IMR-90 (cell line): ENCODE results near the gene PEX11G. TPM values are rescaled to one million over a fixed set of nuclear protein-coding genes. Genes with fewer than 3 reads are reported as not detected.

Source experiments
- ATAC-seq: fragments of 200-7000 bp; cut with Tn5 transposase; 2 replicates; pipeline ENCODE4 v1.9.1; 2020; ENCODE audit warnings: low read depth, mild to moderate bottlenecking, moderate library complexity
- BruUV-seq: library from RNA; stranded (reverse); fragments of 400-500 nt; replicated peaks from 2 replicates; lab custom pipeline; 2021; lab: Mats Ljungman, UMichigan
- CTCF ChIA-PET: fragments of 300-600 bp; formaldehyde crosslinking; extraction: SDS; loops from one replicate; lab custom pipeline; 2021; ENCODE audit warnings: antibody characterized with exemption; lab: Yijun Ruan, JAX
- POLR2A ChIA-PET: fragments of 300-600 bp; sonication (Branson Sonifier 250); formaldehyde crosslinking; loops from one replicate; lab custom pipeline; 2022; ENCODE audit warnings: antibody characterized with exemption; ENCODE audit not compliant: unreplicated experiment; lab: Charles Lee
- DNase-seq: peaks from one replicate; pipeline ENCODE4 v3.0.0; 2013
- H2AFZ ChIP-seq: replicated peaks from 2 replicates; pipeline ENCODE3; 2013; ENCODE audit warnings: low read length, mild to moderate bottlenecking; ENCODE audit not compliant: poor library complexity
- H2AK5ac ChIP-seq: 2 replicates; pipeline ENCODE4 v1.6.1; 2013; ENCODE audit warnings: low read depth, low read length, inconsistent platforms
- H2AK9ac ChIP-seq: replicated peaks from 2 replicates; pipeline ENCODE3; 2013; ENCODE audit warnings: mild to moderate bottlenecking, low read depth, low read length, moderate library complexity; ENCODE audit not compliant: poor library complexity
- H2BK120ac ChIP-seq: 2 replicates; pipeline ENCODE4 v1.6.1; 2013; ENCODE audit warnings: low read depth, low read length, inconsistent platforms
- H2BK15ac ChIP-seq: 3 replicates; pipeline ENCODE4 v1.6.1; 2013; ENCODE audit warnings: low read depth, low read length, inconsistent platforms
- H2BK20ac ChIP-seq: 2 replicates; pipeline ENCODE4 v1.6.1; 2013; ENCODE audit warnings: low read depth, mild to moderate bottlenecking, inconsistent platforms, low read length, moderate library complexity
- H2BK5ac ChIP-seq: 2 replicates; pipeline ENCODE4 v1.6.1; 2013; ENCODE audit warnings: mild to moderate bottlenecking, low read depth, low read length, inconsistent platforms; ENCODE audit not compliant: poor library complexity, severe bottlenecking
- H3K14ac ChIP-seq: replicated peaks from 2 replicates; pipeline ENCODE4 v1.6.1; 2013; ENCODE audit warnings: low read depth, low read length, inconsistent platforms
- H3K18ac ChIP-seq: 2 replicates; pipeline ENCODE4 v1.6.1; 2013; ENCODE audit warnings: low read depth, low read length, control low read depth
- H3K23ac ChIP-seq: 2 replicates; pipeline ENCODE4 v1.6.1; 2013; ENCODE audit warnings: low read depth, low read length, inconsistent platforms
- H3K27ac ChIP-seq: 2 replicates; pipeline ENCODE4 v1.5.1; 2013; ENCODE audit warnings: mild to moderate bottlenecking, control low read depth, low read length; ENCODE audit not compliant: insufficient read depth
- H3K27me3 ChIP-seq: 2 replicates; pipeline ENCODE4 v1.6.1; 2013; ENCODE audit warnings: low read length; ENCODE audit not compliant: control insufficient read depth, insufficient read depth
- H3K36me3 ChIP-seq: 2 replicates; pipeline ENCODE4 v1.6.1; 2013; ENCODE audit warnings: low read length, mixed read lengths; ENCODE audit not compliant: control insufficient read depth, insufficient read depth
- H3K4ac ChIP-seq: 2 replicates; pipeline ENCODE4 v1.6.1; 2013; ENCODE audit warnings: low read depth, low read length, inconsistent platforms
- H3K4me1 ChIP-seq: 2 replicates; pipeline ENCODE4 v1.6.1; 2013; ENCODE audit warnings: low read length, mixed read lengths; ENCODE audit not compliant: control insufficient read depth, insufficient read depth
- H3K4me2 ChIP-seq: 2 replicates; pipeline ENCODE4 v1.6.1; 2013; ENCODE audit warnings: low read depth, mild to moderate bottlenecking, control low read depth, low read length, moderate library complexity
- H3K4me3 ChIP-seq: 2 replicates; pipeline ENCODE4 v1.5.1; 2013; ENCODE audit warnings: low read depth, mild to moderate bottlenecking, control low read depth, low read length, moderate library complexity; ENCODE audit not compliant: insufficient read depth
- H3K56ac ChIP-seq: 2 replicates; pipeline ENCODE4 v1.6.1; 2013; ENCODE audit warnings: low read length, inconsistent platforms; ENCODE audit not compliant: insufficient read depth; ENCODE audit errors: extremely low read depth
- H3K79me1 ChIP-seq, 2 experiments: 2 replicates each; pipeline ENCODE4 v1.6.1; 2013; ENCODE audit warnings: low read length in 2 of 2, inconsistent platforms in 1 of 2, low read depth in 1 of 2
- H3K9ac ChIP-seq: 2 replicates; pipeline ENCODE4 v1.6.1; 2013; ENCODE audit warnings: low read depth, low read length, control low read depth
- H3K9me1 ChIP-seq: 2 replicates; pipeline ENCODE4 v1.6.1; 2013; ENCODE audit warnings: low read length, inconsistent platforms; ENCODE audit not compliant: insufficient read depth
- H3K9me3 ChIP-seq: 2 replicates; pipeline ENCODE4 v1.6.1; 2013; ENCODE audit warnings: low read length; ENCODE audit not compliant: control insufficient read depth, insufficient read depth
- H4K20me1 ChIP-seq: 2 replicates; pipeline ENCODE4 v1.6.1; 2013; ENCODE audit warnings: low read length, inconsistent platforms; ENCODE audit not compliant: insufficient read depth
- H4K5ac ChIP-seq: 2 replicates; pipeline ENCODE4 v1.6.1; 2013; ENCODE audit warnings: mild to moderate bottlenecking, low read depth, low read length, control low read depth
- H4K8ac ChIP-seq, 2 experiments: 2 replicates each; pipeline ENCODE4 v1.6.1; 2013; ENCODE audit warnings: low read depth in 2 of 2, low read length in 2 of 2, control low read depth in 1 of 2, inconsistent platforms in 1 of 2
- H4K91ac ChIP-seq: 2 replicates; pipeline ENCODE4 v1.6.1; 2013; ENCODE audit warnings: low read depth, low read length, inconsistent platforms; ENCODE audit not compliant: insufficient read depth
- BHLHE40 ChIP-seq: fragments of 150-350 bp; IDR thresholded peaks from 2 replicates; pipeline ENCODE4 v1.6.1; 2016; ENCODE audit warnings: mild to moderate bottlenecking, low read depth, low read length
- CEBPB ChIP-seq: IDR thresholded peaks from 2 replicates; pipeline ENCODE4 v1.6.1; 2012; ENCODE audit warnings: low read depth, low read length, improper control_type of control experiment
- CTCF ChIP-seq: conservative IDR thresholded peaks from 2 replicates; pipeline ENCODE4 v1.5.1; 2012; ENCODE audit warnings: mild to moderate bottlenecking, low read depth, low read length, improper control_type of control experiment
- ELK1 ChIP-seq: fragments of 150-350 bp; IDR thresholded peaks from 2 replicates; pipeline ENCODE4 v1.6.1; 2016; ENCODE audit warnings: low read depth, mild to moderate bottlenecking, low read length, moderate library complexity, borderline replicate concordance
- NFE2L2 ChIP-seq: fragments of 150-350 bp; IDR thresholded peaks from 2 replicates; pipeline ENCODE4 v1.6.1; 2016; ENCODE audit warnings: low read depth, mild to moderate bottlenecking, low read length
- POLR2A ChIP-seq: IDR thresholded peaks from 2 replicates; pipeline ENCODE4 v1.6.1; 2012; ENCODE audit warnings: mild to moderate bottlenecking, low read depth, low read length
- RAD21 ChIP-seq: IDR thresholded peaks from 2 replicates; pipeline ENCODE4 v1.6.1; 2012; ENCODE audit warnings: low read length, improper control_type of control experiment
- RFX5 ChIP-seq: IDR thresholded peaks from 2 replicates; pipeline ENCODE4 v1.8.0; 2012; ENCODE audit warnings: low read depth, mild to moderate bottlenecking, low read length, moderate library complexity
- WGBS, 2 experiments: methylation state at CpG; one replicate each; pipeline versions ENCODE4 v1.1.5 to v1.1.7; 2013; ENCODE audit warnings: missing lambda C conversion rate in 2 of 2; ENCODE audit not compliant: insufficient read length in 1 of 2; ENCODE audit errors: extremely low coverage in 2 of 2; 5-methylcytosine and 5-hydroxymethylcytosine counted together
- dilution Hi-C: fragments of 300-500 bp; cut with HindIII; formaldehyde crosslinking; loops from one replicate; pipeline ENCODE4 v1.14.3; 2018; ENCODE audit warnings: low sequenced_read_pairs; ENCODE audit not compliant: unreplicated experiment
- in situ Hi-C: fragments of 300-500 bp; cut with MboI; formaldehyde crosslinking; loops from 3 replicates; pipeline ENCODE4 v1.14.3; 2019; ENCODE audit warnings: low sequenced_read_pairs, inconsistent platforms, mixed read lengths
- intact Hi-C: fragments of 100-400 bp; cut with micrococcal nuclease; formaldehyde crosslinking; loops from 2 replicates; pipeline ENCODE4 v1.10.0; 2022
- polyA plus RNA-seq, 3 experiments: library from polyadenylated mRNA; depleted of rRNA; stranded (reverse); fragments of >200 nt; gene quantifications; 2 replicates each; pipeline ENCODE4 v1.2.3, GENCODE V29; 2012; ENCODE audit warnings: low replicate concordance in 1 of 3
- total RNA-seq: library from RNA; depleted of rRNA; stranded (reverse); fragments of >200 nt; gene quantifications from 2 replicates; pipeline ENCODE4 v1.2.3, GENCODE V29; 2012
- TF ChIP-seq, protein P1 (sequence below): fragments of 150-350 bp; IDR thresholded peaks from 2 replicates; pipeline ENCODE4 v1.6.1; 2017; ENCODE audit warnings: mild to moderate bottlenecking, antibody characterized with exemption, low read length, low read depth

PEX11G gene
- total and polyA plus RNA-seq, 2 of the 4 experiments (the other 2 are of a cell fraction) = 0.72 to 1.7 TPM

GRCh38 chr19:7463575-7463974 lies 25.3 kb downstream of the PEX11G start:
- Histone ChIP-seq H2AFZ (no peak overlapping the region), H3K9me1 (0 out of 2 replicates have a peak, but pooled peaks cover 2% of the 10 kb centered on the region), H3K4me3 (no peak overlapping the region), H4K8ac (no peak overlapping the region), H3K18ac (no peak overlapping the region), H3K27me3 (no peaks in the 10 kb centered on the region), H4K5ac (no peak overlapping the region), H2BK5ac (no peak overlapping the region), H2AK9ac (no peak overlapping the region), H3K79me1 (no peaks in the 10 kb centered on the region; a peak in 1 of 4 replicates), H3K23ac (no peak overlapping the region), H4K20me1 (no peaks in the 10 kb centered on the region), H3K27ac (no peak overlapping the region), H3K36me3 (peaks cover 51% of the 10 kb centered on the region), H2AK5ac (no peak overlapping the region), H3K9me3 (no peaks in the 10 kb centered on the region), H2BK120ac (no peak overlapping the region), H3K56ac (no peak overlapping the region), H3K4me1 (no peaks in the 10 kb centered on the region), H3K14ac (no peak overlapping the region), H3K9ac (no peak overlapping the region), H2BK20ac (no peak overlapping the region), H3K4me2 (no peak overlapping the region), H4K91ac (no peak overlapping the region), H2BK15ac (no peak overlapping the region), H3K4ac (no peak overlapping the region)
- in situ Hi-C loops = no loop called here
- POLR2A ChIA-PET = no interaction called here
- BruUV-seq = no TSS peak
- intact Hi-C loops = no loop called here
- dilution Hi-C loops = no loop called here
- 95% methylated on average over 7 of the region's 23 CpGs; no CpG with 5 or more reads in 1 of the 2 experiments for WGBS, 2 experiments
- DNase-seq (no peak), ATAC-seq (no peak)
- CTCF ChIA-PET = no interaction called here
- TF ChIP-seq RAD21 (no peak), BHLHE40 (no peak), NFE2L2 (no peak), ELK1 (no peak), CTCF (no peak), CEBPB (no peak), RFX5 (no peak), POLR2A (no peak)
- TF ChIP-seq, protein P1, sequence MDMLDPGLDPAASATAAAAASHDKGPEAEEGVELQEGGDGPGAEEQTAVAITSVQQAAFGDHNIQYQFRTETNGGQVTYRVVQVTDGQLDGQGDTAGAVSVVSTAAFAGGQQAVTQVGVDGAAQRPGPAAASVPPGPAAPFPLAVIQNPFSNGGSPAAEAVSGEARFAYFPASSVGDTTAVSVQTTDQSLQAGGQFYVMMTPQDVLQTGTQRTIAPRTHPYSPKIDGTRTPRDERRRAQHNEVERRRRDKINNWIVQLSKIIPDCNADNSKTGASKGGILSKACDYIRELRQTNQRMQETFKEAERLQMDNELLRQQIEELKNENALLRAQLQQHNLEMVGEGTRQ = no peak
